SK-MEL-5 (cell line): Measurements from ENCODE around the gene RPRML. TPM values are rescaled to one million over a fixed set of nuclear protein-coding genes. Genes with fewer than 3 reads are reported as not detected.

Experiments used
- DNase-seq: peaks from one replicate; pipeline ENCODE4 v3.0.0-alpha.2; 2016; ENCODE audit warnings: low read depth, low spot score
- in situ Hi-C: cut with HindIII; loops from 2 replicates; pipeline ENCODE4 v1.10.0; 2016; ENCODE audit warnings: low sequenced_read_pairs, high pct_unique_total_duplicates, low pct_unique_long_range_greater_than_20kb
- total RNA-seq: library from RNA; depleted of rRNA; stranded (reverse); fragments of >200 nt; shearing (Covaris generic); gene quantifications from 2 replicates; pipeline ENCODE4 v1.2.3, GENCODE V29; 2014

The RPRML gene
- total RNA-seq, 1 experiment from 2014 or later: not detected

- in situ Hi-C loops: no loop called here
- DNase-seq: no peak
Measured at GRCh38 chr17:46951706-46952105, 27.3 kb downstream of the RPRML start.

GRCh38 chr17:46950997-46951621, 27.9 kb downstream of the RPRML start:
- in situ Hi-C loops: no loop called here
- no peak for DNase-seq

- in situ Hi-C loops: no loop called here
- DNase-seq: no peak
Measured at GRCh38 chr17:46950342-46950996, 28.6 kb downstream of the RPRML start.

- in situ Hi-C loops: no loop called here
- no peak for DNase-seq
Measured at GRCh38 chr17:46949291-46950174, 29.5 kb downstream of the RPRML start.

GRCh38 chr17:46948544-46948943, 30.5 kb downstream of the RPRML start:
- no peak for DNase-seq
- in situ Hi-C loops: no loop called here

- in situ Hi-C loops: no loop called here
- DNase-seq: no peak
Measured at GRCh38 chr17:46947216-46947615, 31.8 kb downstream of the RPRML start.

GRCh38 chr17:46944931-46945330, 34.1 kb downstream of the RPRML start:
- no peak for DNase-seq
- in situ Hi-C loops: no loop called here

- in situ Hi-C loops: no loop called here
- peak; percentile 27 for DNase-seq
Measured at GRCh38 chr17:46943501-46944393, 35.3 kb downstream of the RPRML start.

- DNase-seq: no peak
Measured at GRCh38 chr17:46943218-46943500, 35.9 kb downstream of the RPRML start.

GRCh38 chr17:46942441-46943217, 36.4 kb downstream of the RPRML start:
- in situ Hi-C loops: no loop called here
- DNase-seq: peak; percentile 77

More at GRCh38 chr17:46943218-46943500, 35.9 kb downstream of the RPRML start:
- in situ Hi-C loops: no loop called here

- in situ Hi-C loops: no loop called here
Measured at GRCh38 chr17:46940692-46941404, 38.2 kb downstream of the RPRML start.

GRCh38 chr17:46935658-46936266, 43.3 kb downstream of the RPRML start:
- in situ Hi-C loops: no loop called here
- DNase-seq: no peak

More at GRCh38 chr17:46940692-46941404, 38.2 kb downstream of the RPRML start:
- DNase-seq: peak; percentile 87

- in situ Hi-C loops: no loop called here
Measured at GRCh38 chr17:46931596-46931995, 47.5 kb downstream of the RPRML start.

GRCh38 chr17:46930051-46930450, 49.0 kb downstream of the RPRML start:
- DNase-seq: no peak
- in situ Hi-C loops: no loop called here

More at GRCh38 chr17:46931596-46931995, 47.5 kb downstream of the RPRML start:
- DNase-seq: no peak

- in situ Hi-C loops: no loop called here
- DNase-seq: no peak
Measured at GRCh38 chr17:46929413-46929812, 49.6 kb downstream of the RPRML start.
